HG02571 (cell line): Measurements from ENCODE around the gene SCARF2.

ENCODE experiments used
- ATAC-seq: cut with Tn5 transposase; IDR thresholded peaks from one replicate; pipeline ENCODE4 v1.9.1; 2021; ENCODE audit warnings: mild to moderate bottlenecking, moderate library complexity; ENCODE audit not compliant: unreplicated experiment

SCARF2 gene

DNA sequence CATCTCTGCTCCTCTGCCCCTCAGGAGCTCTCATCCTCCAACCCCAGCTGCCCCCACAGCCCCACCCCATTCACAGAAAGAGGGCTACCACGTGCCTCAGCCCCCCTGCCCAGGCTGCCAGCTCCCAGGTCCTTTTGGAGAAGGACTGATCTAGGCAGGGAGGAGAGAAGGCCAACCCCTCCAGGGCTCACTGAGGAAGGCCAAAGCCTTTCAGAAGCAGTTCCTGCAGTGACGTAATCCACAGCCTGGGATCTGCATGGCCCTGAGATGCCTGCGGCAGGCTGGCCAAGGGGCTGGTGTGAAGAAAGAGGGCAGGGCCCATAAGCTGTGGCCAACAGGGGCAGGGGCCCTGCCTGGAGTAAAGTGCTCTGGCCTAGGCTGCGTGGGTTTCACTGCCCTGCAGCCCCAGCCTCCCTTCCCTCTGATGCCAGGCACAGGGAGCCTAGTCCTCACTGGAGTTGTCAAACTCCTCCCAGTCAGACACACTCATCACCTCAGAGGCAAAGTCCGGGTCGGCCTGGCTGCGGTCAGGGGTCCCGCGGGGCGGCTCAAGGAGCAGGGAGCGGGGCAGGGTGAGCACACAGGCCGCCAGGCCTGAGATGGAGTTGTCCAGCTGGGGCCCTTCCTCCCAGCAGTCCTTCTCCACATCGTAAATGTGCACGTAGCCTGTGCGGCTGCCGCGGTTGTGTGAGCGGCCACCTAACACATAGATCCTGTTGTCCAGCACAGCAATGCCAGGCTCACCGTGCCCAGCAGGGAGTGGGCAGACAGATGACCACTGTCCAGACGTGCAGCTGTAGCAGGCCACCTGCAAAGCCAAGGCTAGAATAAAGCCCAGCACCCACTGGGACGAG is 4.2 kb upstream of the SCARF2 start:
- ATAC-seq: no peak

DNA sequence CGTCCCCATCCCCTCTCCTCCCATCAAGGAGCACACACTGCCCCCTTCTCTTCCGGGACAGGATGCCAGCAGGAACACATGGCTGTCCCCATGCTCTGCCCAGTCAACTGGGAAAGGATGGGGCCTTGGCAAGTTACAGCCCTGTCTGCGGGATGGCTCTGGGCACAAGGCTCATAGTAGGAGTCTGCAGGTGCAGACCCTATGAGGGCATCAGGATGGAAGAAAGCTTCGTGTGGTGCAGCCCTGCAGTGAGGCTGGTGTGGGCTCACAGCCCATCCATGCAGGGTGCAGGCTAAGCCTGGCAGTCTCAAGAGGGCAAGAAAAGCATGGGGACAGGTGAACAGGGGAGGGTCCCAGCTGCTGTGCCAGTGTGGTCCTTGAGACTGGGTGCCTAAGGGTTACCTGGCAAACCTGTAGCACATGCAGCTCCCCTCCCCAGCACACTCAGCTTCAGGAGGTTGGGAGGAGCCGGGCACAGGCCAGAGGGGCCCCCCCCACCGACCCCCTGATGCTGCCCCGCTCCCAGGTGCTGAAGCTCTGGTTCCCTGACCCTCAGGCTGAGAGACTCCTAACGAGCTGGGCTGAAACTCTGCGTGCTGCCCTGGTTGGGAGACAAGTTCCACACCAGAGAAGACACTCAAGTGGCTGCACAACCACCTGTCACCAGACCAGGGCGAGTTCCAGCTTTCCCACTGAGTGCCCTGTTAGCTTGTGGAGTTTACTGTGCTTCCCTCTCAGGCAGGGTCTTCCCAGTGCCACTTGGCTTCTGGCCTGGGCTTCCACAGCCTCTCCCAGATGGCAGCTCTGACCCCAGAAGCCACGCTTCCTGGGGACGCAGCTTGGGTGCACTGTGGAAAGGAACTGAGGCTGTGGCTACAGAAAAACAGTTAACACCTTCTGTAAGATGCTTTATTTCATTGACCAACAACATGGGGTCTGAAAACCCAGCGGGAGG is 3.3 kb upstream of the SCARF2 start:
- ATAC-seq: no peak

DNA sequence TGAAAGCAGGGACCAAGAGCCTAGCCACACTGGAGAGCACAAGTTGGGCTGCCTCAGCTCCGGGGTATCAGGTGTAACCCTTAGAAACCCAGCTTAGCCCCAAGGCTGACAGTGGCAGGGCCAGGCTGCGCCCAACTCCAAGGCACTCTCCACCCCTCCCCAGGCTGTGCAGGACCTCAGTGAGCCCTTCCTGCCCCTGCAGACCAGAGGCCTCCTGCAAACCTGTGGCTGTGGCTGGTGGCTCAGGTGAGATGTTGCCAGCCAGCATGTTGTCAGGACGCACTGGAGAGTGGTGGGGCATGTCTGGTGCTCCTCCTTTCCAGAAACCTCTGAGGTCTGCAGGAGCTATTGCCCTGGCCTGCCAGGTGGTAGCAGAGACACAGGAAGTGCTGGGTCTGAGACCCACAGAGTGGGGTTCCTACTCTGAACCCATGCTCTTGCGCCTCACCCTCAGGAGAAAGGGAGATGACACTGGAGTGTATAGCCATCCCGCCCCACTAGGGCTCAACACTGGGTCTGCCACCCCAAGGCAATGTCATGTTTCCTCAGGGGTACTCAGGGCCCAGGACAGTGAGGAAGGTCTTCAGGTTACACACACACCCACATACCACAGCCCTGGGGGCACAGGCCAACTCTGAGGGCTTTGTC is 2.4 kb upstream of the SCARF2 start:
- no peak for ATAC-seq

DNA sequence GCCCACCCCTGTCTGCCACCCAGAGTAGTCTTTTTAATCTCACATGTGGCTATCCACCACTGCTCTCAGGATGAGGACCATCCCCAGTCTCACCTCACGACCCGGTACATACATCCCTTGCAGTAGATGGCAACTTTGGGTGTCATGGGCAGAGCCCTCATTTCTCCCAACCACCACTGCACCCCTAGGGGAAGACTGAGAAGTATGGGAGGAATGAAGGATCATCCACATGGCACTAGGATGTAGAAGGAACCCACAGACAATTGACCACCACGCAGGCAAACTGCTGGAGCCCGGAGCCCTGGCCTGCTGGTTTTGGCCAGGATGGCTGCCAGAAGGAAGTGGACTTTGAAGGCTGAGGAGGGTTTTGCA is 1.9 kb upstream of the SCARF2 start:
- no peak for ATAC-seq

DNA sequence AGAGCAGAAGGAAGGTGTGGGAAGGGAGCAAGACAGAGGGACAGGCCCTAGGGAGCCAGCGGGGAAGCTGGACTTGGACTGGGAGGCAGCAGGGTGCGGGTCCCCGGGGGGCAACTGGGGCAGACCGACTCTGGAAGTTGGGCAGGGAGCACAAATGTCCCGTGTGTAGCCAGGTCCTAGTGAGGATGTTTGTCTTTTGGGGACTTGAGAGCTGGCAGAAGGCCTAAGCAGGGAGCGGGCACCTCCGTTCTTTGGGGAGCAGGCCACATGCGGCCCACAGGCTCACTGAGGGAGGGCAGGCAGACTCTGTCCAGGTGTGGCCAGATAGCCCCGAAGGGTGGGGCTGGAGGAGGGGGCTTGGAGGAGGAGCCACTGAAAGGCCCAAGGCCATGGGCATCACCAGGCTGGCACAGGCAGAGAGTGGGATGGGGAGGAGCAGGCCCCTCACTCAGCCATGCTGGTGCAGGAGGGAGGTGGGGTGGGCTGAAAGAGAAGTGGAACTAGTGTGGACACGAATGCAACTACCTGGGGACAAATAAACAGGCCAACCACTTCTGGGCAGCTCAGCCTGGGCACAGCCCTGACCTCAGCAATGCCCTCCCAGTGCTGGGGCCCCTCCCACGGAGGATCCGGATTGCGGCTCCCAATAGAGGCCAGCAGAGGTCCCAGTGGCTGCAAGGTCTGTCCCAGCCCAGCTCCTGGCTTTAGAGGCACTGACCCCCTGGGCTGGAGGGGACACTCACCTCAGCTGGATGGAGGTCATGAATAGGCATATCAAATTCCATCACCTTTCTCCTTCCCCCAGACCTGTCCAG is 1.3 kb upstream of the SCARF2 start:
- no peak for ATAC-seq

DNA sequence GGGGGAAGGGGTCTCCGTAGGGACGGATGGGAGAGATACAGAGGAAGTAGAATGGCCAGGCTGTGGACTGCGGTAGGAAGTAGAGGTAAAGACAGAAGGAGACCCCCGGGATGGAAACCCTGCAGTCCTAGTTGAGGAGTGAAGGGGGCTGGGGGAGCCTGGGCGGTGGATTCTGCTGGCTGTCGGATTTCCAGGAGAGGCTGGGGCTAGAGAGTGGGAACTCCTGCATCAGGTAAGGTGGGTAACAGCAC is 727 bp upstream of the SCARF2 start:
- ATAC-seq: no peak

DNA sequence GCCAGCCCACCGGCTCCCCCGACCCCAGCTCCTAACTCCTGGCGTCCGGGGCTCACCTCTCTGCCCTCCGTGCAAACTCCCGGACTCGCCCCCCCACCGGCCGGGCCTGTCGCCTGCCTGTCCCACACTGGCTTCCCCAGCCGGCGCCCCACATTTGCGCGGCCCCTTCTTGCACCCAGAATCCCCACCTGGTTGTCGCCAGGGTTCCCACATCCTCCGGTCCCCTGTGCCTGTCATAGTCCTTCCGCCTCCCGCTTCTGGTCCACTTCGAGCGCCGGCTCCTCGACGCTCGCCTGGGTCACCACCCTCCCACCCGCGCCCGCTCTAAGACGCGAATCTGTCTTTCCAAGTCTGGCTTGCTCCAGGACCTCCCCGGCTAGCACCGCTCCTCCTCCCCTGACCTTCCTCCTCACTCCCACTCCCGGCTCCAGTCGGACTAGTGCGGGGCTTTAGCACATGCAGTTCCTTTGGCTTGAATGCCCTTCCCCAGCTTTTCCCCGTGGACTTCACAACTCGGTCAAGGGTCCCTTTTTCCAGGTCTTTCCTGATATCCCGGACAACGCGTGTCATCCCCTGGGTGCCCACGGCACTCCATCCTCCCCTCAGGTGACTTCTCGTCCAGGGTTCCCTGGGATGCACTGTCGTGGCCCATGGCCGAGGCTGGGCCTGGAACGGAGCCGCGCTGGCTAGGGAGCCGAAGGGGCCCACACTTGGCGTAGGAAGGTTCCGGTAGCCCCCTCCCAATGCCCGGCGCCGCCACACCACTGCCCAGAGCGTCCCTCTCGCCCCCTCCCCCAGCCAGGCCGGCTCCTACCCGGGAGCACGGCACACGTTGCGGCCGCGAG is 635 bp downstream of the SCARF2 start:
- ATAC-seq: no peak

DNA sequence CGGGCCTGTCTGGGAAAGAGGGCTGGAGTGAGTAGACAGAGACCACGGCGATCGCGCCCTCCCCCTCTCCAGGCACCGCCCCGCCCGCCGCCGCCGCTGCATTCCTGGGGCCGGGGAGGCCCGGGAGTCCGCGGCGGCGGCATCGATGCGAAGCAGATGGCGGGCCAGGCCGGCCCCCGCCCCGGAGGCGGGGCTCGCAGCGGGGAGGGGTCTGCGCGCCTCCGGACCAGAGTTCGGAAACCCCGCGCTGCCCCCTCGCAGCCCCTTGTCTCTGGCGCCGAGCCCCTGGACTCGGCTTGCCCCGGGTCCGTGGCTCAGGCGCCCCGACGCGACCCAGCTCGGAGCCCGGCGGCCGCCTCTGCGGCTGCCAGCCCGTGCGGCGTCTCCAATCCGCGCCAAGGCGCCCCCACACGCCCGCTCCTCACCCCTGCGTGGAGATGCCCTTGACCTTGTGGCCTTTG is 1.3 kb downstream of the SCARF2 start:
- no peak for ATAC-seq

DNA sequence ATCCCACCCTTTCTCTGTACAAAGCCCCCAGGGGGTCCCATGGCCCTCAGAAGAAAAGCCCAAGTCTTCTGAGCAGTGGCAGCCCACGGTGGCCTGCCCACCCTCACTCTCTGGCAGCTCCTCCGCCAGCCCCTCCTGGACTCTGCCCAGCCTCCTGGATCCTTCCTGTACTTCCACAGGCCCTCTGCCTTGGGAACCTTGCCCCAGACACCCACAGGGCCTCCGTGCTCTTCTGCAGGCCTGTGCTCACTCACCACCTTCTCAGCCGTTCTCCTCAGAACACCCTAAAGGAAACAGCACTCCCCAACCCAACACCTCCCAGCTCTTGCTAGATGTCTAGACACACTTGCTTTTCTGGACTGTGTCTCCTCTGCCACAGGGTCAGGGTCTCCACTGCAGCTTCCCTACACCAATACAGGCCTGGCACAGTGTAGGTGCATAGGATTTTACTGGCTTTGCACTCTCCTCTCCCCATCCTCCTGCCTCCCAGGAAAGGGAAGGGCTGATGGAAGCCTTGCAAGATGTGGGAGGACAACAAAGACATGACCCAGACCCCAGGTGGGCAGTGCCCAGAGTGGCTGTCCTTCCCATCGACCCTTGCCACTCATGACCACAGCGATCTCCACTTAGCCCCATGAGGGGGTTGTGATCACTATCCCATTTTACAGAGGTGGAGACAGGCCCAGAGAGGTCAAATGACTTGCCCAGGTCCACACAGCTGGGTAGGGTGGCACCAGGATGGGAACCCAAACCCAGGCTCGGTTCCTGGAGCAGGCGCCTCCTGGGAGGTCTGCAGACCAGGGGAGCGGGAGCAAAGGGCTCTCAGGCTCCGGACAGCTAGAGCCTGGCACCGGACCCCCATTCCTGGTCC is 2.0 kb downstream of the SCARF2 start:
- no peak for ATAC-seq

DNA sequence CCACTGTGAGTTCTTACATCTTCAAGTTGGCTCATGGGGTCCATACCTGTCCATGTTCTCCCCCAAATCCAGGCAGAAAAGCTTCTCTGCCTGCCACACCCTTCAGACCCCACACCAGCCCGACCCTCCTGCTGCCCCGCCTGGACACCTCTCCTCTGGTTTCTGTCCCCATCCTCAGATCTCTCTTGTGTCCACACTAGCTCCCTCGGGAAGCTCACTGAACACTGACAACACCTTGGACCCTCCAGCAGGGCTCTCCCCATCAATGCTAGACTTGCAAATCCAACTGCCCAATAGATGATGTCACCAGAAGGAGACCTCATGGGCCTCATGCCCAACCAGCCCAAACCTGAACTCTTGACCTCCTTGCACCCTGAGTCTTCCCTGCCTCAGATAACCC is 2.9 kb downstream of the SCARF2 start:
- ATAC-seq: no peak

DNA sequence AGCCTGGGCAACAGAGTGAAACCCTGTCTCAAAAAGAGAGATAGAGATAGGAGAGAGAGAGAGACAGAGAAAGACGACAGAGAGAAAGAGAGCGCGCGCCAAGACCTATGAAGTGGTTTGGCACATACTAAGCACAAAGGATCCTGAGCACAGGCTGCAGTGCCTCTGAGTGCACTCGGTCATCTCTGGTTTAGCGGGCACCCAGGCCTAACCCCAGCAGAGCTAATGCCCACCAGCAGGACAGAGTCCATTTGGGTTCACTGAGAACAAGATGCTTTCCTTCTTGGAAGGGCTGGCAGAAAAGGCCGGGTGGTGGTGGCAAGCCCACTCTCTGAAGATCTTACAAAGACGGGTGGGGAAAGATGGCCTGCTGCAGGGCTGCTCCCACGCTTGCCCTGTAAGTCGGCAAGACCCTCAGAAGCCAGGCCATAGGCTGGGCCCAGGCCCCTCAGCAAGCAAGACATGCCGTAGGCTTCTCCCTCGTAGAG is 3.3 kb downstream of the SCARF2 start:
- no peak for ATAC-seq

DNA sequence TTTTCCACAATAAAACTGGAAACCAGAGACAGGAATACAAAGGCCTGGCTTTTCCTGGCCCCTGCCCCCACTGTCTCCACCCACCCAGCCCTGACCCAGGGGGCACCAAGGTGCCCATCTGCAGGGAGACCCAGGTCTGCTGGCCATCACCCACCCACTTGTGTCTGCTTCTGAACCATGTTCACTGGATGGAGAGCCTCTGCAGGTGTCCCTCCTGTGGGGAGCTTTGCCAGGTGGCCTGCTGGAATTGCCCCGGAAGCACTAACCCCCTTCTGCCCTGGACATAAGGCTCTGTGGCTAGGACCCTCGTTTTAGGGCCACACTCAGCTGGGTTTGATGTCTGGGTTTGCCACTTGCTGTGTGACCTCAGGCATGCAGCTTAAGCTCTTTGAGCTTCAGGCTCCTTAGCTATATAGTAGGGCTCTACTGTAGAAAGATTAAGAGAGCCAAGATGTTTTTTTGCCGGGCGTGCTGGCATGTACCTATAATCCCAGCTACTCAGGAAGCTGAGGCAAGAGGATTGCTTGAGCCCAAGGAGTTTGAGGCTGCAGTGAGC is 3.9 kb downstream of the SCARF2 start:
- ATAC-seq: no peak

DNA sequence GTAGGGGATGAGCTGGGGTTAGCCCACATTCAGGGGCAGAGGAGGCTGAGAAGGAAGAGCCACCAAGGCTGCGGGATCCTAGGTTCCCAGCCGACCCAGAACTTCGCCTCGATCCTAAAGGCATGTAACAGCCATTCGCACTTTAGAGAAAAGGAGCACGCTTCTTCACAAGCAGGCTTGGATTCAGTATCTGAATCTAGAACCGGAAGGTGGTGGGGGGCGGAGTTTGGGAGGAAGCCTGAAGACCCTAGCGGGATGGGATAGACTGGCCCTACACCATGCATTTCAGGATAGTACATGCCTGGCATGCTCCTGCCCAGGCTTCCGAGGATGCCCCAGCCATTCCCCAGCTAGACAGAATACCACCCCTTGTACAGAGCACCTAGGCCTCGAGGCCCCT is 4.4 kb downstream of the SCARF2 start:
- ATAC-seq: no peak

DNA sequence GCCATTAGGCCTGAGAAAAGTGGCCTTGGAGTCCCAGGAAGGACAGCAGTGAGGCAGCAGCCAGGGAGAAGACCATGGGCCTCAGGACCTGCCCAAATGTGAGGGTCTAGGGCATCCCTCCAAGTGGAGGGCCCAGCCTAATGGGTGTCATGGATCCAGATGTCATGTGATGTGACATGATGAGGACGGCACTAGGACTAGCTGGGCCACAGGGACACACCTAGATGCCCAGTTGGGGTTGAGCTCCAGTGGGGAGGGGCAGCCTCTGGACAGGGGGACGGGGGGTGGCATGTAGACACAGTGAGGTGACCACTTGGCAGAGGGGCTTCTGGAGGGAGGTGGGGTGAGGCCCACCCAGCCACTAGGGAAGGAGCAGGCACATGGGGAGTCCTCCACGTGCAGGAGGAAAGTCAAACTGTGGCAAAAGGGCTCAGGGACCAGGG is 5.4 kb downstream of the SCARF2 start:
- no peak for ATAC-seq

DNA sequence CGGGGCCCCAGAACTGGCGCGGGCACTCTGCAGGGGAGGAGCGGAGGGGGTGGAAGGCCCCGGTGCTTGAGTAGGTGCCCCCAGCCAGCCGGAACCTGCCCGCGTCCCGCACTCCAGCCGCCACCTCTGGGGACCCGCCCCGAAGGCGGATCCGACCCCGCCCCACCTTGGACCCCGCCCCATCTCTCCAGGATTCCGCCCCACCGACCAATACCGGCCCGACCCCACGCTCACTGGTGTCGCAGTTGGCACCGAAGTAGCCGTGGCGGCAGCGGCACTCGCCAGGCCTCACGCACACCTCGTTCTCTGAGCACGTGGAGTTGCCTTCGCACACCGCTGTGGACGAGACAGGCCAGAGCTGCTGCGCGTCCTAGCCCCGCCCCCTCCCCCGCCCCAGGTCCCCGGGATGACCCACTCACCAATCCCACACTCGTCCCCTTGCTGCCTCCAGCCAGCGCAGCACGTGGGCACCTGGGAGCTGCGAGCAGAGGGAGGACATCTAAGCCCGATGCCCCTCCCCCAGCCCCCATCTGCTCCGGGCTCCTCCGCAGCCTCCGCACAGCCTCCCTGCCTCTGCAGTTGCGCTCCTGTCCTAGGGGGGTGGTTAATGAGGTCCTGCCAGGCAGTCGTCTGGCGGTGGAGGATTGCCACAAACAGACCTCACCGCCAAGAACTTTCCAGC is 6.0 kb downstream of the SCARF2 start:
- ATAC-seq: no peak

DNA sequence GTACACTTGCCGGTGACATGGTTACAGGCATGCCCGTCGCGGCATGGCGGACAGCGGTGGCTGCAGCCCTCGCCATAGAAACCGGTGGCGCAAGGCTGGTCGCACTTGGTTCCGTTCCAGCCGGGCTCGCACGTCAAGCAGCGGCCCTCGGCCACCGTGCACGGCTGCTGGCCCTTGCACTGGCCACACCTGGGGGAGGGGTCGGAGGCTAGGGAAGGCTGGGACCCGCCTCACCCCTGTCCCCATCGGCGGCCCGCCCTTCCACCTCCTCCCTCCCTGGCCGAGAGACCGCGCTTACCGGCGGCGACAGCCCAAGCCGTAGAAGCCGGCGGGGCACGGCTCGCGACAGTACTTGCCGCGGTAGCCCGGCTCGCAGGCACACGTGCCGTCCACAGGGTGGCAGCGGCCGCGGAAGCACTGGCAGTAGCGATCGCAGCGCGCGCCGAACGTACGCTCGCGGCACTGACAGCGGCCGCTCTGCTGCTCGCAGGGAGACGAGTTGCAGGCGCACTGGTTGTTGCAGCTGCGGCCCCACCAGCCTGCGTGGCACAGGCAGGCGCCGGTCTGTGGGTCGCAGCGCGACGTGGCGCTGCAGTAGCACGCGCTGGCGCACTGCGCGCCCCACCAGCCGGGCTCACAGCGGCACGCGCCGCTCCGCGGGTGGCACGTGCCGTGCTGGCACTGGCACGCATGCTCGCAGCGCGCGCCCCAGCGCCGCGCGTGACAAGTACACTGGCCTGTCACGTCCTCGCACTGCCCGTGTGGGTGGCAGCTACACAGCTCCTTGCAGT is 6.7 kb downstream of the SCARF2 start:
- ATAC-seq: no peak

DNA sequence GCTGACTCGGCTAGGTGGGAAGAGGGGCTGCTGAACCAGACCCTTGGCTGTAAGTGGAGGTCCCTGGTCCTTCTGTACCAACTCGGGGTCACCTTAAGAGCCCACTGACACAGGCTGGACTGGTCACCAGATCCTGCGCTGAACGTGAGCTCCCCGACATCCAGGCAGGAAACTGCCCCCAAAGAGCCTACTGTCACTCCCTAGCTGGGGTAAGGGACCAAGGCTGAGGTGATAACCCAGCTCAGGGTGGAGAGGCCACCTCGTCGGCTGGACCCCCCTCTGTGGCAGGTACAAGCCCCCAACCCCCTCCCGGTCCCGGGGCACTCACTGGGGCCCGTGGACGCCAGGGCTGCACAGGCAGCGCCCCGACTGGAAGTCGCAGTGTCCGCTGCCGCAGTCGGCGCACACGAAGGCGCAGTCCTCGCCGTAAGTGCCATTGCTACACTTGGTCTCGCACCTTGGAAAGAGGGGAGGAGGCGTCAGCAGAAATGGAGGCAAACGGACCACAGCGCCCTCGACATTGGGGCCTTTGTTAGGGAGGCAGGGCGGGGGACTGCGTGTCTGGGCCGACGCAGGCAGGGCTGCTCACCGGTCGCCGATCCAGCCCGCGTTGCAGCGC is 7.4 kb downstream of the SCARF2 start:
- ATAC-seq: no peak
